NCI-H187 (cell line): ENCODE data around the gene SPN.
"Not testable (repeated sequence)": the region's sequence is repeated elsewhere in the genome, so short reads cannot be mapped to it uniquely, and the experiment has no call there.

Source experiments
- DNase-seq, 2 experiments: peaks; one replicate each; lab custom pipeline; 2025; lab: John Stamatoyannopoulos, UW

SPN gene

DNA sequence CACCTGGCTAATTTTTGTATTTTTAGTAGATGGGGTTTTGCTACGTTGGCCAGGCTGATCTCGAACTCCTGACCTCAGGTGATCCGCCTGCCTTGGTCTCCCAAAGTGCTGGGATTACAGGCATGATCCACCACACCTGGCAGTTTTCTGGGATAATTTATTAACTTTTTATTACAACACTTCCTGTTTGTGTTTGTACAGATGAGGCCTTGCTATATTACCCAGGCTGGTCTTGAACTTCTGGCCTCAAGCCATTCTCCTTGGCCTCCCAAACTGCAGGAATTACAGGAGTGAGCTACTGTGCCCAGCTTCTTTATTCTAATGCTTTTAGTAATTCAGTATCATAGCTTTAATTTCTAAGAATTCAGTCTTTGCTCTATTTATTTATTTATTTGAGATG lies 16.1 kb upstream of the SPN start:
- DNase-seq, result no peak

DNA sequence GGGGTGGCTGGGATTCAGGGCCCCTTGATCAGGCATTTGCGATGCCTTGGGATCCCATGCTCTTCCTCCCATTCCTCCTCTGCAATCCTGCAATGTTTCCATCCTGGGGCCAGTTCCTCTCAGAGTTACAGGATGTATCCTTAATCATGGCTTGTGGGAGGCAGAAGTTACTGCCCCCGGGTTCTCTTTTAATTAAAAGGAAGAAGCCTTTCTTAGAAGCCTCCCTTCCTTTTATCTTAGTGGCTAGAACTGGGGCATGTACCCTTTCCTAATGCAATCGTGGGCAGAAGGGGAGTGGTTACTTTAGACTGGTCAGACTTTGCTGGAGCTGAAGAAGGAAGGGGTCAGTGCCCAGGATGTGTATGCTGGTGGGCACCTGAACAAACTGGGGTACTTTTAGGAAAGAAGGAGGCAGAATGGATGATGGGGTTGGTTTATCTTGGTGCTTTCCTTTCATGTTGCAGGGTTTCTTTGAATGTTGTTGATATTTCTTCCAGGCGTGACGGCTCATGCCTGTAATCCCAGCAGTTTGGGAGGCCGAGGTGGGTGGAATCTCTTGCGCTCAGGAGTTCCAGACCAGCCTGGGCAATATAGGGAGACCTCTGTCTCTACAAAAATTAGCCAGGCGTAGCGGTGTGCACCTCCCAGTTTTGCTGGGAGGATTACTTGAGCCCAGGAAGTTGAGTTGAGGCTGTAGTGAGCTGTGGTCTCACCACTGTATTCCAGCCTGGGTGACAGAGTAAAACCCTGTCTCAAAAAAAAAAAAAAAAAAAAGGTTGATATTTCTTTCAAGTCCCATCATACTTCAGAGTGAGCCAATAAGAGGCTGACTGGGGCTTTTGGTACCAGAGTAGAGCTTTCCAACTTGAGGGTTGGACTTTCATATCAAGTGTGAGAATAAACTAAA lies 13.2 kb upstream of the SPN start:
- no peak for DNase-seq

DNA sequence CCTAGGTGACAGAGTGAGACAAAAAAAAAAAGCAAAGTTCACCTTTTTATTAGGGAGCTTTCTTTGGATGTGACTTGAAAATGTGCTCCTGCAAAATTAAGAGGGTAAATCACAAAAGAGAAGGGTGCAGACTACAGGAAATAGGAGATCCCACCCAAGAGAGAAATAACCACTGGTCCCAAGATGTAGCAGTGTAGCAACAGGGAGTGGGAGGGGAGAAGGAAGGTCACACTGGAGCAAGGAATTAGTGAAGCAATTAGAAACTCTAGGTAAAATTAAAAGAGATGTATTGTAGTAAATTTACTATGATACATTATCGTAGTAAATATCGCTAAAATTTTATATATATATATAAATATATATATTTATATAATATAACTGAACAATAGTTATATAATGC lies 12.3 kb upstream of the SPN start:
- DNase-seq, result no peak

DNA sequence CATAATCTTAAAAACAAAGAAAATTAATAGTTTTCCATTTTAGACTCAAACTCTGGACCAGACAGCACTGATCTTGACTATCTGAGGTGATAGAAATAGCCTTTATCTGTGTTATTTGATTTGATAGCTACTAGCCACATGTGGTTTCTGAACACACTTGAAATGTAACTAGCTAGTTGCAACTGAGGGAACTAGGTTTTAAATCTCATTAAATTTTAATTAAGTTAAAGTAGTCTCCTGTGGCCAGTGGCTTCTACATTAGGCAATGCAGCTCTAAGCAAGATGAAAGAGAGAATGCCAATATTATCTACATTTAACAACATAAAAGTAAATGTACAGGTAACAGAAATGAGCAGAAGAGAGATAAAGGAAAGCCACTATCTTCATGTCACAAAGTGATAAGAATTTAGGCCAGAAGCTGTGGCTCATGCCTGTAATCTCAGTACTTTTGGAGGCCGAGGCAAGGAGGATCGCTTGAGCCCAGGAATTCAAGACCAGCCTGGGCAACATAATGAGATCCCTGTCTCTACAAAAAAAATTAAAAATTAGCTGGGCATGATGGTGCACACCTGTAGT lies 11.2 kb upstream of the SPN start:
- DNase-seq, result no peak

DNA sequence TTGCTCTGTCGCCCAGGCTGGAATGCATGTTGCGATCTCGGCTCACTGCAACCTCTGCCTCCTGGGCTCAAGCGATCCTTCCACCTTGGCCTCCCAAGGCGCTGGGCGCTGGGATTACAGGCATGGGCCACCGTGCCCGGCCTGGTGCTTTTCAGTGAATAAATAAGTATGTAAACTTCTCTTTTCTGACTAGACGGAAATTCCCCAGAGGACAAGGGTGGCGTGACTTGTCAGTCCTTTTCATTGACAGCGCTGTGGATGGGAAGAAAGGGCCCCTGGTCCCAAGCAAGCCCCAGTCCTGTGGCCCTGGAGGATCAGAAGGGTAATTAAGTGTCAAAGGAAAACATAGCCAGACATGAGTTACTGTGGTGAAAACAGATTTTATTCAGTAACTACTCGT lies 9.6 kb upstream of the SPN start:
- DNase-seq, result no peak

DNA sequence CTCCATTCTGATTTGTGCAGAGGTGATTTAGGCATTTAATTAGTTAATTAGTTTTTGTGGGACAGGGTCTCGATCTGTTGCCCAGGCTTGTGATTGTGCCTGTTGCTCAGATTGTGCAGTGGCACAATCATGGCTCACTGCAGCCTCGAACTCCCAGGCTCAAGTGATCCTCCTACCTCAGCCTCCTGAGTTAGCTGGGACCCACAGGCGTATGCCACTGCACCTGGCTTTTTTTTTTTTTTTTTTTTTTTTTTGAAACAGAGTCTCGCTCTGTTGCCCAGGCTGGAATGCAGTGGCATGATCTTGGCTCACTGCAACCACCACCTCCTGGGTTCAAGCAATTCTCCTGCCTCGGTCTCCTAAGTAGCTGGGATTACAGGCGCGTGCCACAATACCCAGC lies 9.2 kb upstream of the SPN start:
- not testable (repeated sequence) for DNase-seq

DNA sequence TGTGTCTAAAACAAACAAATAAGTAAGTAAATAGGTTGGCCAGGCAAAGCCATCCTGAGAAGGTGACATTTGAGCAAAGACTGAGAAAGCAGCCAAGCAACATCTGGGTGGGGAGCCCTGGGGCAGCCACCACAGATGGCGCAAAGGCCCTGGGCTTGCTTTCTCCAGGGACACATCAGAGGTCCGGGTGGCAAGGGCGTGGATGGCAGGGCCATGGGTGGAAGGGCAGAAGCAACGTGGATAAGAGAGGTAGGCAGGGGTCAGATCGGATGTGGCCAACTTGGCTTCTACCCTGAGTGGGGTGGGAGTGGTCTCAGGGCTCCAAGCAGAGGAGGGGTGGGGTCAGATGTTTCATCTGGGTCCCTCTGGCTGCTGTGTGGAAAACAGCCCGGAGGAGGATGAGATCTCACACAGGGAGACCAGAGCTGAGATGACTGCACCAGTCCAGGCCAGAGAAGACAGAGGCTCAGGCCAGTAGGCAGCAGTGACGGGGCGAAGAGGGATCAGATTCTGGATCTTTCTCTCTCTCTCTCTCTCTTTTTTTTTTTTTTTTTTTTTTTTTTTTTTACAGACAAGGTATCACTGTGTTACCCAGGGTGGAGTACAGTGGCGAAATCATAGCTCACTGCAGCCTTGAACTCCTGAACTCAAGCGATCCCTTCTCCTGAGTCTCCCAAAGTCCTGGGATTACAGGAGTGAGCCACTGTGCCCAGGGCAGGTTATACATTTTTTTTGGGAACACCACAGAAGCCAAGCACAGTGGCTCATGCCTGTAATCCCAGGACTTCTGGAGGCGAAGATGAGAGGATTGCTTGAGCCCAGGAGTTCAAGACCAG lies 6.1 kb upstream of the SPN start:
- DNase-seq, result no peak

DNA sequence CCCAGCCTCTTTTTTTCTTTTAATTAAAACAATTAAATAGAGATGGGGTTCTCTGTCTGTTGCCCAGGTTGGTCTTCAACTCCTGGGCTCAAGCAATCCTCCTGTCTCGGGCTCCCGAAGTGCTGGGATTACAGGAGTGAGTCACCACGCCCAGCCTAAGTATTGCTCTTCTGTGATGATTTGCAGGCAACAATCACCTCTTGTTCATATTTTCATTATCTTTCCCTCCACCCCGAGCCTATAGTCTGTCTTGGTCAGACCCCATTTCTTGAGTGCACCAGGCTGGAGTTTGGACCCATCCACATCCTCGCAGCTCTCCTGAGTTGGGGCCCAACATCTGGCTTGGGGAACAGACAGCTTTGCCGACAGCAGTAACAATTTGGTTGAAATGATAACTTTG lies 4.3 kb upstream of the SPN start:
- DNase-seq, result no peak

DNA sequence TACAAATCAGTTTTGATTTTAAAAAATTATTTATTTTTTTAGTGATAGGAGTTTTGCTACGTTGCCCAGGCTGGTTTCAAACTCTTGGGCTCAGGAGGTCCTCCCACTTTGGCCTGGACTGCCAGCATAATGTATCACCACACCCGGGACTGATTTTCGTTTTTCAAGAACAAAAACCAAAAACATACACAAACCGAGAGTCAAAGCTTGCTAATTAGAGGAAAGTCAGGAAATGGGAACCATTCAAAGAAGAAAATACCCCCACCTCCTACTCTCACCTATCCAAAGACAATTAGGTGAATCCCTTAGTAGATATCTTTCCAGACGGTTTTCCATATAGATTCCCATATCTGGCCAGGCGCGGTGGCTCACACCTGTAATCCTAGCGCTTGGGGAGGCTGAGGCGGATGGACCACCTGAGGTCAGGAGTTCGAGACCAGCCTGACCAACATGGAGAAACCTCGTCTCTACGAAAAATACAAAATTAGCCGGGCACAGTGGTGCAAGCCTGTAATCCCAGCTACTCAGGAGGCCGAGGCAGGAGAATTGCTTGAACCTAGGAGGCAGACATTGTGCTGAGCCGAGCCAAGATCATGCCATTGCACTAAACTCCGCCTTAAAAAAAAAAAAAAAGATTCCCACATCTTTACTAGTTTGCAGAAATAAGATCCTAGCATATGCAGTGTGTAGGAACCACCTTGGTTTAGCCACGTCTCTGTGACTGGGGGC lies 883 bp upstream of the SPN start:
- DNase-seq, result no peak

DNA sequence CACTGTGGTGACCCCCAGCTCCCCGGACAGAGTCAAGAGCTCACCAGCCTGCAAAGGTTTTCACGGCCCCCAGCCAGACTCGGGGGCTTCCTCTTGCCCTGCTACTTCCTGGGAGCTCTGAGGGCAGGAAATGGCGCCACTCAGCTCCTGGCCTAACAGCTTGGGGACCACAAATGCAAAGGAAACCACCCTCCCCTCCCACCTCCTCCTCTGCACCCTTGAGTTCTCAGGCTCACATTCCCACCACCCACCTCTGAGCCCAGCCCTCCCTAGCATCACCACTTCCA lies 375 bp upstream of the SPN start:
- DNase-seq, result no peak

DNA sequence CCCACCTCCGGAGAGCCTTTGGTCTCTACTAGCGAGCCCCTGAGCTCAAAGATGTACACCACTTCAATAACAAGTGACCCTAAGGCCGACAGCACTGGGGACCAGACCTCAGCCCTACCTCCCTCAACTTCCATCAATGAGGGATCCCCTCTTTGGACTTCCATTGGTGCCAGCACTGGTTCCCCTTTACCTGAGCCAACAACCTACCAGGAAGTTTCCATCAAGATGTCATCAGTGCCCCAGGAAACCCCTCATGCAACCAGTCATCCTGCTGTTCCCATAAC lies 702 bp downstream of the SPN start:
- no peak for DNase-seq

DNA sequence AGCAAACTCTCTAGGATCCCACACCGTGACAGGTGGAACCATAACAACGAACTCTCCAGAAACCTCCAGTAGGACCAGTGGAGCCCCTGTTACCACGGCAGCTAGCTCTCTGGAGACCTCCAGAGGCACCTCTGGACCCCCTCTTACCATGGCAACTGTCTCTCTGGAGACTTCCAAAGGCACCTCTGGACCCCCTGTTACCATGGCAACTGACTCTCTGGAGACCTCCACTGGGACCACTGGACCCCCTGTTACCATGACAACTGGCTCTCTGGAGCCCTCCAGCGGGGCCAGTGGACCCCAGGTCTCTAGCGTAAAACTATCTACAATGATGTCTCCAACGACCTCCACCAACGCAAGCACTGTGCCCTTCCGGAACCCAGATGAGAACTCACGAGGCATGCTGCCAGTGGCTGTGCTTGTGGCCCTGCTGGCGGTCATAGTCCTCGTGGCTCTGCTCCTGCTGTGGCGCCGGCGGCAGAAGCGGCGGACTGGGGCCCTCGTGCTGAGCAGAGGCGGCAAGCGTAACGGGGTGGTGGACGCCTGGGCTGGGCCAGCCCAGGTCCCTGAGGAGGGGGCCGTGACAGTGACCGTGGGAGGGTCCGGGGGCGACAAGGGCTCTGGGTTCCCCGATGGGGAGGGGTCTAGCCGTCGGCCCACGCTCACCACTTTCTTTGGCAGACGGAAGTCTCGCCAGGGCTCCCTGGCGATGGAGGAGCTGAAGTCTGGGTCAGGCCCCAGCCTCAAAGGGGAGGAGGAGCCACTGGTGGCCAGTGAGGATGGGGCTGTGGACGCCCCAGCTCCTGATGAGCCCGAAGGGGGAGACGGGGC lies 1.3 kb downstream of the SPN start:
- no peak for DNase-seq

DNA sequence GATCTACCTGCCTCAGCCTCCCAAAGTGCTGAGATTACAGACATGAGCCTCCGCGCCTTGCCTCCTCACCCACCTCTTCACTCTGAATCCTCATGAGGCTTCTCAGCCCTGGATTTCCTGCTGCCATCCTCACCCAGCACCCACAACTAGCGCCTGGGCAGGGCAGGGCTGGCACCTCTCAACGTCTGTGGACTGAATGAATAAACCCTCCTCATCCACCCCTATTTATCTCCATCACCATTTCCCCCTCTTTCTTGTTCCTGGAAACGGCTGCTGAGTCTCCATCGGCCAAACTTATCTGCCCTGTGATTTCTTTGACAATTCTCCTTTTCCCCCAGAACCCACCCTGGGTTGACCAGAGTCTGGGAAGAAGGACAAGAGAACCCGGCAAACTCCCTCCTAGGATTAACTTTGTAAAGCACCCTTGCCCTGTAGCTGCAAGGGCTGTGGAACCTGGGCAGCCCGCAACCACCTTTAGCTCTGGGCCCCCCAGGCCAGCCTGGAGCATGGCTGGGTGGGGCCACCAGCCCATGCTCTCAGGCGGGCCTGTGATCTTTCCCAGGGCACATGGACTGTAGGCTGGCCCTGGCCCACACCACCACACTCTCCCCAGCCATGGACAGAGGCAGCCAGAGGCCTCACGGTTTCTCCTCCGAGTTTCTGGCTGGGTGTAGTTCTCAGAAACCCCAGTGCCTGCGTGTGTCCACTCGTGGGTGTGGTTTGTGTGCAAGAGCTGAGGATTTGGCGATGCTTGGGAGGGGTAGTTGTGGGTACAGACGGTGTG lies 2.4 kb downstream of the SPN start:
- DNase-seq, result no peak

DNA sequence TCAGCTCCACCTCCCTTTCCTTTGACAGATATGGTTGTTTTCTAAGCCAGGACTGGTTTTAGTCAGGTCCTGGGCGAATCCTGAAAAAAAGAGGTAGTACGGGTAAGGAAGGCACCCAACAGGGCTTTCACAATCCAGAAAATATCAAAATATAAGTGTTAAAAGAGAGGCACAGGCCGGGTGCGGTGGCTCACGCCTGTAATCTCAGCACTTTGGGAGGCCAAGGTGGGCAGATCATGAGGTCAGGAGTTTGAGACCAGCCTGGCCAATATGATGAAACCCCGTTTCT lies 4.2 kb downstream of the SPN start:
- DNase-seq, result not testable (repeated sequence)

DNA sequence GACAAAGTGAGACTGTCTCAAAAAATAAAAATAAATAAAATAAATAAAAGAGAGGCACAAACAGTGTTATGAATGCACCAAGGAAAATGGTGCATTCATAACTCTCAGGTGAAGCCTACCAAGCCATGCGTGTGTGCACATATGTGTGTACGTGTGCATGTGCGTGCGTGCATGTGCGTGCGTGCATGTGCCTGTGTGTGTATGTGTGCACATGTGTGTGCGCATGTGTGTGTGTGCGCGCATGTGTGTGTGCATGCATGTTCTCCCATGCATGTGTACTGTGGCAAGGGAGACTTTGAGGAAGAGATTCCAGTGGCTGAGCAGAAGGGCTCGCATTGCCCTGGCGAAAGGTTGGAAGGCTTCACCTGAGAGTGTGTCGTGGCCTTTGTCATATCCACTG lies 4.7 kb downstream of the SPN start:
- no peak for DNase-seq

DNA sequence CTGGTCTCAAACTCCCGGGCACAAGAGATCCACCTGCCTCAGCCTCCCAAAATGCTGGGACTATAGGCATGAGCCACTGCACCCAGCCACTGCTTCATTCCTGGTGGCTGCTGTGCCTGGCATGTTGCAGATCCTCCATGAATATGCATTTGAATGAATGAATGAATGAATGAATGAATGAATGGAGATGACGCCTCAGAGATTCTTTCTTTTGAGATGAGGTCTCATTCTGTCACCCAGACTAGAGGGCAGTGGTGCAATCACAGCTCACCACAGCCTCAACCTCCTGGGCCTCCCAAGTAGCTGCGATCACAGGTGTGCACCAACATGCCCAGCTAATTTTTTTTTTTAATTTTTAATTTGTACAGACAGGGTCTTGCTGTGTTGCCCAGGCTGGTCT lies 5.2 kb downstream of the SPN start:
- DNase-seq, result no peak

DNA sequence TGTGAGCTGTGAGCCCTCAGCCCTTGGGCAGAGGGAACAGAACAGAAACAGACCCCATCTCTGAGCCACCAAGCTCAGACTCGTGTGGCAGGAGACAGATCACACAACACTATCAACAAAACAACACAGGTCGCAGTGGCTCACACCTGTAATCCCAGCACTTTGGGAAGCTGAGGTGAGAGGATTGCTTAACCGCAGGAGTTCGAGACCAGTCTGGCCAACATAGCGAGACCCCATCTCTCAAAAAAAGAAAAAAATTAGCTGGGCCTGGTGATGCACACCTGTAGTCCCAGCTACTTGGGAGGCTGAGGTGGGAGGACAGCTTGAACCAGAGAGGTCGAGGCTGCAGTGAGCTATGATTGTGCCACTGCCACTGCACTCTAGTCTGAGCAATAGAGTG lies 10.5 kb downstream of the SPN start:
- no peak for DNase-seq

DNA sequence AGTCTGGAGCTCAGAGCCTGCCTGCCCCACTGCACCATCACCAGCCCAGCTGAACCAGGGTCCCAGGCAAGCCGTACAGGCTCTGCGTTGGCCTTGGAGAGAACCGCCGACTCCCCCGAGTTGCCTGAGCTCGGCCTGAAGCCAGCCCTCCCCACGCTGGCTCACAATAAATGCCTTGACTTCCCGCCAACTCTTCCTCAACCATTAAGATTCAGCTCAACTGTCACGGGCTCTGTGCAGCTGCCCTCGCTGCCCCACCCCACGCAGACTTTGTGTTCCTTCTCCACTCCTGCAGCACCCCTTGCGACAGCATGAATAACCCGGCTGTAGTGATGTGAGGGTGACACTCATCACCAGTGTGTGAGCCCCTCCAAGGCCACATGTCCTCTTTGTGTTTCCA lies 11.1 kb downstream of the SPN start:
- no peak for DNase-seq

DNA sequence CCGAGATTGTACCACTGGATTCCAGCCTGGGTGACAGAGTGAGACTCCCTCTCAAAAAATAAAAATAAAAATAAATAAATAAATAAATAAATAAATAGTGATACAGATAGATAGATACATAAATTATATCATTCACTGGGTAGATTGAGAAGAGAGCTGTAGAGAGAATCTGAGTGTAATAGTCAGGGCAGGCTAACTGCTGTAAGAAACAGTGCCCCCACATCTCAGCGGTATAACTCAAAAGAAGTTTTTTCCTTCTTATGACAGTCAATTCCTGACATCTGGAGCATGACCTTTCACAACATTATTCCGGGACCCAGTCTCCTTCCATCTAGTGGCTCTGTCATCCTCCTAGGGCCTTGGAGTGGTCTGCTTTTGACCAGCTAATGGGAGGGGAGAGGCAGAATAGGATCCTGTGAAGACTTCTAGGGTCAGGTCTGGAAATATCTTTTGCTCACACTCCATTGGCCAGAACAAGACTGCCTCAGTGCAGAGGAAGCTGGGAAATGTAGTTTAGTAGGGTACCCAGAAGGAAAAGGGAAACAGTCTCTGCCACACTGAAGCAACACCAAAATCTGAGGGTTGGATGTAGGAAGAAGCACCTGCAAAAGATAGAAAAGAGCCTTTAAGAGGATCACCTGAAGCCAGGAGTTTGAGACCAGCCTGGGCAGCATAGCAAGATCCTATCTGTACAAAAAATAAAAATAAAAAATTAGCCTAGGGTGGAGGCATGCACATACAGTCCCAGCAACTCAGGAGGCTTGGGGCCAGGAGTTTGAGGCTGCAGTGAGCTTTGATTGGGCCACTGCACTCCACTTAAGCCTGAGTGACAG lies 13.0 kb downstream of the SPN start:
- DNase-seq, result no peak
